Dermis microvascular lymphatic vessel endothelial cell (primary cell): ENCODE results near the gene ALOX15B. TPM values are rescaled to one million over a fixed set of nuclear protein-coding genes. Genes with fewer than 3 reads are reported as not detected.
A peak's percentile ranks its signal among the peaks of the same experiment; 100 is the strongest.
"Not testable (repeated sequence)": the region's sequence is repeated elsewhere in the genome, so short reads cannot be mapped to it uniquely, and the experiment has no call there.

ENCODE experiments used
- DNase-seq, 2 donors: peaks; one replicate each; pipeline versions ENCODE4 v3.0.0 to v3.0.0-alpha.2; 2010; ENCODE audit warnings: low read depth in 2 of 2
- total RNA-seq: library from RNA; depleted of rRNA; stranded (reverse); fragments of >200 nt; gene quantifications from 2 replicates; pipeline ENCODE4 v1.2.1, GENCODE V29; 2014

The ALOX15B gene
- total RNA-seq, 1 donor from 2014 or later = not detected

- DNase-seq = not testable (repeated sequence)
Measured at GRCh38 chr17:8061851-8062250, 23.0 kb downstream of the ALOX15B start.

- peak; percentile 64 to 81 for DNase-seq
Measured at GRCh38 chr17:8062435-8062806, 23.6 kb downstream of the ALOX15B start.

- DNase-seq = peak in 1 of 2 donors; percentile 9
Measured at GRCh38 chr17:8062807-8063483, 24.1 kb downstream of the ALOX15B start.

- no peak for DNase-seq
Measured at GRCh38 chr17:8063761-8064534, 25.1 kb downstream of the ALOX15B start.

- no peak for DNase-seq
Measured at GRCh38 chr17:8064561-8065019, 25.7 kb downstream of the ALOX15B start.

GRCh38 chr17:8066841-8067775, 28.2 kb downstream of the ALOX15B start:
- DNase-seq = no peak

GRCh38 chr17:8067806-8068205, 28.9 kb downstream of the ALOX15B start:
- DNase-seq = no peak

GRCh38 chr17:8068736-8069586, 30.1 kb downstream of the ALOX15B start:
- no peak for DNase-seq

- DNase-seq = no peak
Measured at GRCh38 chr17:8069587-8069860, 30.7 kb downstream of the ALOX15B start.

- no peak for DNase-seq
Measured at GRCh38 chr17:8071496-8071895, 32.6 kb downstream of the ALOX15B start.

GRCh38 chr17:8072341-8072728, 33.5 kb downstream of the ALOX15B start:
- DNase-seq = no peak

- DNase-seq = no peak
Measured at GRCh38 chr17:8072729-8073461, 34.0 kb downstream of the ALOX15B start.

- DNase-seq = peak; percentile 34 to 69
Measured at GRCh38 chr17:8073627-8074484, 35.0 kb downstream of the ALOX15B start.

GRCh38 chr17:8074554-8074953, 35.7 kb downstream of the ALOX15B start:
- DNase-seq = no peak

- DNase-seq = no peak
Measured at GRCh38 chr17:8075081-8075480, 36.2 kb downstream of the ALOX15B start.

- DNase-seq = no peak
Measured at GRCh38 chr17:8075574-8076342, 36.9 kb downstream of the ALOX15B start.

- no peak for DNase-seq
Measured at GRCh38 chr17:8076502-8077266, 37.8 kb downstream of the ALOX15B start.

- DNase-seq = not testable (repeated sequence)
Measured at GRCh38 chr17:8077939-8078338, 39.1 kb downstream of the ALOX15B start.
